GM13977 (cell line): ENCODE data around the gene MT1A.

ENCODE experiments used
- DNase-seq: peaks from one replicate; pipeline ENCODE4 v3.0.0; 2012; ENCODE audit warnings: low spot score
- CTCF ChIP-seq: IDR thresholded peaks from 2 replicates; pipeline ENCODE4 v1.5.1; 2012; ENCODE audit warnings: mild to moderate bottlenecking, control low read depth; ENCODE audit not compliant: insufficient read depth; ENCODE audit errors: extremely low read depth, missing control alignments
- in situ Hi-C: fragments of 300-500 bp; cut with MboI; formaldehyde crosslinking; loops from one replicate; pipeline ENCODE4 v1.12.0; 2022; ENCODE audit warnings: low sequenced_read_pairs, low pct_unique_long_range_greater_than_20kb, mixed read lengths, inconsistent platforms; ENCODE audit not compliant: unreplicated experiment

The MT1A gene

GRCh38 chr16:56625140-56625942 is 13.1 kb upstream of the MT1A start, which contains the start of gene MT1E:
Gene MT1E, plus strand, starts transcription at chr16:56625781. Its CDS starts 71 bp downstream, at chr16:56625852.
- in situ Hi-C loops: no loop called here
- no peak for DNase-seq
- TF ChIP-seq CTCF: no peak

- TF ChIP-seq CTCF: no peak
- in situ Hi-C loops: no loop called here
- no peak for DNase-seq
These were observed 12.4 kb upstream of the MT1A start for GRCh38 chr16:56625943-56626654.

- in situ Hi-C loops: no loop called here
These were observed 11.8 kb upstream of the MT1A start for GRCh38 chr16:56626685-56627084.

GRCh38 chr16:56628486-56629350 is 9.7 kb upstream of the MT1A start:
- TF ChIP-seq CTCF: no peak
- no peak for DNase-seq
- in situ Hi-C loops: no loop called here

More at GRCh38 chr16:56626685-56627084, 11.8 kb upstream of the MT1A start:
- TF ChIP-seq CTCF: no peak
- no peak for DNase-seq

GRCh38 chr16:56629531-56629930 is 8.9 kb upstream of the MT1A start:
- in situ Hi-C loops: no loop called here
- TF ChIP-seq CTCF: no peak
- DNase-seq: no peak

- no peak for TF ChIP-seq CTCF
- peak; percentile 82 for DNase-seq
- in situ Hi-C loops: no loop called here
These were observed 8.3 kb upstream of the MT1A start for GRCh38 chr16:56630134-56630533.
